HCT116 (cell line): ENCODE results near the gene WDR33. TPM values are rescaled to one million over a fixed set of nuclear protein-coding genes. Genes with fewer than 3 reads are reported as not detected.

Experiments used
- ATAC-seq: fragments of 200-7000 bp; cut with Tn5 transposase; 2 replicates; pipeline ENCODE4 v1.9.1; 2020; ENCODE audit warnings: mild to moderate bottlenecking, moderate library complexity
- BruUV-seq: library from RNA; stranded (reverse); fragments of 400-500 nt; replicated peaks from 2 replicates; lab custom pipeline; 2021; lab: Mats Ljungman, UMichigan
- CTCF ChIA-PET: fragments of 300-600 bp; sonication (Branson Sonifier 250); formaldehyde crosslinking; loops from one replicate; lab custom pipeline; 2021; ENCODE audit warnings: antibody characterized with exemption; lab: Charles Lee
- POLR2A ChIA-PET: fragments of 300-600, 350-600 bp; sonication (Branson Sonifier 250); formaldehyde crosslinking; loops from one replicate; lab custom pipeline; 2021; ENCODE audit warnings: antibody characterized with exemption; lab: Charles Lee
- RAD21 ChIA-PET, 2 experiments: fragments of 300-600 bp; sonication (Branson Sonifier 250); formaldehyde crosslinking; loops; one replicate each; lab custom pipeline; 2023; ENCODE audit warnings: low total read pairs in 2 of 2; ENCODE audit not compliant: uncharacterized antibody in 2 of 2, unreplicated experiment in 2 of 2, low non-redundant PET in 1 of 2; lab: Charles Lee
- DNase-seq: peaks from one replicate; pipeline ENCODE4 v3.0.0-alpha.2; 2010; ENCODE audit warnings: low read depth, low spot score
- H2AFZ ChIP-seq: fragments of 200-600 bp; shearing (Covaris generic), sonication (generic); 2 replicates; pipeline ENCODE4 v1.6.1; 2017; ENCODE audit warnings: low read depth, mixed run types, mixed read lengths, antibody characterized with exemption, low read length; ENCODE audit not compliant: poor library complexity, severe bottlenecking
- H3K27ac ChIP-seq: 2 replicates; pipeline ENCODE4 v1.5.1; 2012; ENCODE audit warnings: low read depth, low read length
- H3K27me3 ChIP-seq: fragments of 200-600 bp; sonication (generic); 2 replicates; pipeline ENCODE4 v1.6.1; 2016; ENCODE audit warnings: mixed run types, low read length, mixed read lengths; ENCODE audit not compliant: insufficient read depth
- H3K36me3 ChIP-seq, 2 experiments: fragments of 200-500 bp in 1 of 2; fragments of 200-600 bp in 1 of 2; sonication (Bioruptor generic) in 1 of 2; sonication (generic) in 1 of 2; 2 replicates each; pipeline versions ENCODE4 v1.5.1 to v1.6.1; 2014 to 2016; ENCODE audit warnings: low read length in 2 of 2, inconsistent platforms in 1 of 2, mixed read lengths in 1 of 2, mixed run types in 1 of 2; ENCODE audit not compliant: insufficient read depth in 2 of 2, control insufficient read depth in 1 of 2
- H3K4me1 ChIP-seq, 2 experiments: fragments of 200-600 bp in 1 of 2; sonication (generic) in 1 of 2; 2 replicates each; pipeline versions ENCODE4 v1.5.1 to v1.6.1; 2012 to 2017; ENCODE audit warnings: low read length in 2 of 2, inconsistent platforms in 1 of 2, mild to moderate bottlenecking in 1 of 2, mixed read lengths in 1 of 2, mixed run types in 1 of 2, moderate library complexity in 1 of 2; ENCODE audit not compliant: insufficient read depth in 2 of 2, control insufficient read depth in 1 of 2
- H3K4me2 ChIP-seq: fragments of 200-600 bp; sonication (generic); 2 replicates; pipeline ENCODE4 v1.6.1; 2017; ENCODE audit warnings: mixed run types, low read length, mixed read lengths
- H3K4me3 ChIP-seq, 2 experiments: fragments of 200-600 bp in 1 of 2; sonication (generic) in 1 of 2; replicated peaks in 1 of 2; 2 replicates each; pipeline ENCODE4 v1.5.1; 2011 to 2016; ENCODE audit warnings: low read length in 2 of 2, control low read depth in 1 of 2, low read depth in 1 of 2, mild to moderate bottlenecking in 1 of 2, mixed read lengths in 1 of 2, mixed run types in 1 of 2
- H3K79me2 ChIP-seq: fragments of 200-600 bp; sonication (generic); 2 replicates; pipeline ENCODE4 v1.6.1; 2017; ENCODE audit warnings: mild to moderate bottlenecking, mixed run types, low read length, moderate library complexity, mixed read lengths; ENCODE audit not compliant: insufficient read depth
- H3K9ac ChIP-seq: fragments of 200-600 bp; sonication (generic); 2 replicates; pipeline ENCODE4 v1.6.1; 2016; ENCODE audit warnings: low read length, mixed read lengths
- H3K9me2 ChIP-seq: fragments of 200-600 bp; sonication (generic), shearing (Covaris generic); 2 replicates; pipeline ENCODE4 v1.6.1; 2017; ENCODE audit warnings: mixed run types, mild to moderate bottlenecking, moderate library complexity; ENCODE audit not compliant: insufficient read depth
- H3K9me3 ChIP-seq, 2 experiments: fragments of 200-500 bp in 1 of 2; fragments of 200-600 bp in 1 of 2; sonication (Bioruptor generic) in 1 of 2; sonication (generic) in 1 of 2; 2 replicates each; pipeline ENCODE4 v1.6.1; 2014 to 2017; ENCODE audit warnings: low read length in 2 of 2, mixed read lengths in 2 of 2, inconsistent platforms in 1 of 2, low read depth in 1 of 2, mild to moderate bottlenecking in 1 of 2, mixed run types in 1 of 2, moderate library complexity in 1 of 2; ENCODE audit not compliant: control insufficient read depth in 1 of 2, insufficient read depth in 1 of 2
- H4K20me1 ChIP-seq: fragments of 200-600 bp; sonication (generic), shearing (Covaris generic); 2 replicates; pipeline ENCODE4 v1.6.1; 2017; ENCODE audit warnings: mixed run types, mild to moderate bottlenecking, moderate library complexity; ENCODE audit not compliant: insufficient read depth
- ATF3 ChIP-seq: IDR thresholded peaks from 2 replicates; pipeline ENCODE4 v1.6.1; 2012
- CBX3 ChIP-seq: IDR thresholded peaks from 2 replicates; pipeline ENCODE4 v1.6.1; 2012; ENCODE audit warnings: low read depth
- CEBPB ChIP-seq: IDR thresholded peaks from 2 replicates; pipeline ENCODE4 v1.6.1; 2012; ENCODE audit warnings: low read depth
- EGR1 ChIP-seq: IDR thresholded peaks from 2 replicates; pipeline ENCODE4 v1.6.1; 2012; ENCODE audit warnings: low read depth
- ELF1 ChIP-seq: IDR thresholded peaks from 2 replicates; pipeline ENCODE4 v1.6.1; 2012; ENCODE audit warnings: low read depth, borderline replicate concordance
- EZH2 ChIP-seq: fragments of 200-600 bp; sonication (generic); IDR thresholded peaks from 2 replicates; pipeline ENCODE4 v1.6.1; 2017; ENCODE audit warnings: antibody characterized with exemption, mixed run types
- EZH2phosphoT487 ChIP-seq: fragments of 200-600 bp; IDR thresholded peaks from 2 replicates; pipeline ENCODE4 v1.6.1; 2018; ENCODE audit warnings: antibody characterized with exemption, borderline replicate concordance
- JUND ChIP-seq: IDR thresholded peaks from 2 replicates; pipeline ENCODE4 v1.6.1; 2012
- MAX ChIP-seq: IDR thresholded peaks from 2 replicates; pipeline ENCODE4 v1.6.1; 2012
- POLR2A ChIP-seq: IDR thresholded peaks from 2 replicates; pipeline ENCODE4 v1.7.0; 2011; ENCODE audit warnings: borderline replicate concordance; ENCODE audit not compliant: insufficient read depth, insufficient read length; ENCODE audit errors: extremely low read depth
- POLR2AphosphoS5 ChIP-seq: IDR thresholded peaks from 2 replicates; pipeline ENCODE4 v1.6.1; 2011; ENCODE audit warnings: mild to moderate bottlenecking, low read depth, low read length, moderate library complexity
- RAD21 ChIP-seq: IDR thresholded peaks from 2 replicates; pipeline ENCODE4 v1.6.1; 2012; ENCODE audit warnings: low read depth, mild to moderate bottlenecking
- REST ChIP-seq: IDR thresholded peaks from 2 replicates; pipeline ENCODE4 v1.6.1; 2012; ENCODE audit warnings: low read depth
- SP1 ChIP-seq: IDR thresholded peaks from 2 replicates; pipeline ENCODE4 v1.6.1; 2012; ENCODE audit warnings: low read depth
- SRF ChIP-seq: IDR thresholded peaks from 2 replicates; pipeline ENCODE4 v1.6.1; 2012; ENCODE audit warnings: low read depth
- YY1 ChIP-seq: IDR thresholded peaks from 2 replicates; pipeline ENCODE4 v1.6.1; 2011; ENCODE audit warnings: low read length, low read depth, moderate library complexity, mild to moderate bottlenecking; ENCODE audit not compliant: insufficient replicate concordance; ENCODE audit errors: extremely low read depth
- ZFX ChIP-seq: fragments of 450-650 bp; IDR thresholded peaks from 2 replicates; pipeline ENCODE4 v1.6.1; 2017
- ZNF274 ChIP-seq: fragments of 200-500 bp; sonication (Bioruptor generic); IDR thresholded peaks from 2 replicates; pipeline ENCODE4 v1.6.1; 2014; ENCODE audit warnings: mild to moderate bottlenecking, low read depth, low read length, inconsistent platforms
- intact Hi-C: fragments of 100-400 bp; cut with micrococcal nuclease; formaldehyde crosslinking; loops from 2 replicates; pipeline ENCODE4 v1.10.0; 2022
- total RNA-seq: library from RNA; stranded (reverse); gene quantifications from one replicate; pipeline ENCODE4 v1.2.1, GENCODE V29; 2021; ENCODE audit not compliant: unreplicated experiment

WDR33 gene
- total RNA-seq, 1 experiment from 2014 or later = 52.5 TPM

GRCh38 chr2:127805491-127805890, 5.5 kb downstream of the WDR33 start:
- ATAC-seq = no peak
- peaks cover 6 to 16% of the 10 kb centered on the region in 2 experiments; a peak in 3 of 4 replicates for H3K4me1 ChIP-seq
- TF ChIP-seq CBX3 = no peak
- H4K20me1 ChIP-seq = peaks cover 39% of the 10 kb centered on the region; the same call in 1 of the 2 replicates
- H2AFZ ChIP-seq = no peak overlapping the region
- H3K79me2 ChIP-seq = peaks cover 100% of the 10 kb centered on the region
- ChIA-PET RAD21 (no interaction called here), CTCF (interaction anchor here (1.0 kb wide), 1 partner anchor 214 kb away, joined by 3 read pairs; no protein-coding TSS in a partner anchor), POLR2A (no interaction called here)
- BruUV-seq = no TSS peak
- intact Hi-C loops = no loop called here
- no peaks in the 10 kb centered on the region for H3K9me3 ChIP-seq
- H3K9ac ChIP-seq = no peak overlapping the region
- H3K27ac ChIP-seq = no peak overlapping the region
- no peak overlapping the region for H3K4me2 ChIP-seq
- H3K36me3 ChIP-seq = peaks cover 0 to 2% of the 10 kb centered on the region in 2 experiments; a peak in 2 of 4 replicates
- no peaks in the 10 kb centered on the region for H3K27me3 ChIP-seq
- H3K9me2 ChIP-seq = no peaks in the 10 kb centered on the region
- H3K4me3 ChIP-seq = no peak overlapping the region
- no peak for DNase-seq

GRCh38 chr2:127799926-127800325, 11.0 kb downstream of the WDR33 start:
- RAD21 ChIA-PET = no interaction called here
- POLR2A ChIA-PET = no interaction called here
- Histone ChIP-seq H3K36me3 (peaks cover 2 to 3% of the 10 kb centered on the region in 2 experiments; a peak in 2 of 4 replicates), H3K4me1 (no peaks in the 10 kb centered on the region), H3K9ac (no peak overlapping the region), H3K27me3 (no peaks in the 10 kb centered on the region), H3K79me2 (peaks cover 100% of the 10 kb centered on the region), H3K9me2 (no peaks in the 10 kb centered on the region), H4K20me1 (peaks cover 34% of the 10 kb centered on the region; the same call in 1 of the 2 replicates), H3K4me2 (no peak overlapping the region), H3K9me3 (no peaks in the 10 kb centered on the region), H3K27ac (no peak overlapping the region), H2AFZ (no peak overlapping the region), H3K4me3 (no peak overlapping the region)
- intact Hi-C loops = no loop called here
- ATAC-seq (no peak), DNase-seq (no peak)
- BruUV-seq = no TSS peak
- CTCF ChIA-PET = no interaction called here
- no peak for TF ChIP-seq CEBPB
- TF ChIP-seq RAD21 = no peak
- no peak for TF ChIP-seq EZH2phosphoT487
- TF ChIP-seq ATF3 = no peak
- TF ChIP-seq JUND = no peak
- TF ChIP-seq SP1 = no peak
- TF ChIP-seq EZH2 = no peak
- TF ChIP-seq ZFX = no peak
- no peak for TF ChIP-seq YY1
- TF ChIP-seq CBX3 = no peak
- no peak for TF ChIP-seq MAX
- TF ChIP-seq POLR2A = no peak
- no peak for TF ChIP-seq SRF
- TF ChIP-seq ELF1 = no peak
- TF ChIP-seq POLR2AphosphoS5 = no peak
- TF ChIP-seq EGR1 = no peak
- no peak for TF ChIP-seq REST
- no peak for TF ChIP-seq ZNF274
